Neural progenitor cell (in vitro differentiated cells): ENCODE data around the gene KLRC2.

Experiments used
- EZH2 ChIP-seq: fragments of 200-600 bp; sonication (generic); IDR thresholded peaks from 2 replicates; pipeline ENCODE4 v1.6.1; 2017; ENCODE audit warnings: antibody characterized with exemption, mild to moderate bottlenecking, moderate library complexity
- EZH2phosphoT487 ChIP-seq: fragments of 200-600 bp; sonication (generic); IDR thresholded peaks from 2 replicates; pipeline ENCODE4 v1.6.1; 2017; ENCODE audit warnings: antibody characterized with exemption
- TF ChIP-seq, protein P1 (sequence below): fragments of 200-600 bp; sonication (generic); IDR thresholded peaks from 2 replicates; pipeline ENCODE4 v1.5.1; 2017; ENCODE audit warnings: antibody characterized with exemption, mild to moderate bottlenecking

DNA sequence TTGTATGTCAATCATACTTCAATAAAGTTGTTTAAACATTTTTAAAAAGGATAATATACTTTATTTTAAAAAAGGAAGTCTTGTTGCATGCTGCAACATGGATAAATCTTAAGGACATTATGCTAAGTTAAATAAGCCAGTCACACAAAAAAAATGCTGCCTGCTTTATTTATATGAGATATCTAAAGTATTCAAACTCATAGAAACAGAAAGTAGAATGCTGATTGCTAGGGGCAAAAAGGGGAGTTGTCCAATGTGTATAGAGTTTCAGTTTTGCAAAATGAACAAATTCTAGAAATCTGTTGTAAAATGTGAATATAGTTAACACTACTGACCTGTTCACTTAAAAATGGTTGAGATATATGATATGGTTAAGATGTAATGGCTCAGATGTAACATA, 35.0 kb downstream of the KLRC2 start:
- TF ChIP-seq, protein P1, sequence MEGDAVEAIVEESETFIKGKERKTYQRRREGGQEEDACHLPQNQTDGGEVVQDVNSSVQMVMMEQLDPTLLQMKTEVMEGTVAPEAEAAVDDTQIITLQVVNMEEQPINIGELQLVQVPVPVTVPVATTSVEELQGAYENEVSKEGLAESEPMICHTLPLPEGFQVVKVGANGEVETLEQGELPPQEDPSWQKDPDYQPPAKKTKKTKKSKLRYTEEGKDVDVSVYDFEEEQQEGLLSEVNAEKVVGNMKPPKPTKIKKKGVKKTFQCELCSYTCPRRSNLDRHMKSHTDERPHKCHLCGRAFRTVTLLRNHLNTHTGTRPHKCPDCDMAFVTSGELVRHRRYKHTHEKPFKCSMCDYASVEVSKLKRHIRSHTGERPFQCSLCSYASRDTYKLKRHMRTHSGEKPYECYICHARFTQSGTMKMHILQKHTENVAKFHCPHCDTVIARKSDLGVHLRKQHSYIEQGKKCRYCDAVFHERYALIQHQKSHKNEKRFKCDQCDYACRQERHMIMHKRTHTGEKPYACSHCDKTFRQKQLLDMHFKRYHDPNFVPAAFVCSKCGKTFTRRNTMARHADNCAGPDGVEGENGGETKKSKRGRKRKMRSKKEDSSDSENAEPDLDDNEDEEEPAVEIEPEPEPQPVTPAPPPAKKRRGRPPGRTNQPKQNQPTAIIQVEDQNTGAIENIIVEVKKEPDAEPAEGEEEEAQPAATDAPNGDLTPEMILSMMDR: no peak
- no peak for TF ChIP-seq EZH2
- TF ChIP-seq EZH2phosphoT487: no peak
